HepG2 (cell line): ENCODE data around the gene LCN1. TPM values are rescaled to one million over a fixed set of nuclear protein-coding genes. Genes with fewer than 3 reads are reported as not detected.

ENCODE experiments used
- ASH2L ChIP-seq: fragments of 300-600, 200-600 bp; sonication (generic); IDR thresholded peaks from 2 replicates; pipeline ENCODE4 v1.7.0; 2017; ENCODE audit warnings: low read depth, mild to moderate bottlenecking, moderate library complexity, mixed read lengths, low read length; ENCODE audit not compliant: insufficient read length
- ATF5 ChIP-seq: sonication (generic); formaldehyde crosslinking; IDR thresholded peaks from 2 replicates; pipeline ENCODE4 v1.4.0; 2020; ENCODE audit warnings: mild to moderate bottlenecking, low read depth, missing genetic modification reagents
- ELF1 ChIP-seq: sonication (generic); formaldehyde crosslinking; IDR thresholded peaks from 2 replicates; pipeline ENCODE4 v1.4.0; 2020; ENCODE audit warnings: missing genetic modification reagents
- FOXK2 ChIP-seq: fragments of 450-650 bp; IDR thresholded peaks from 2 replicates; pipeline ENCODE4 v1.6.1; 2016
- HNRNPK ChIP-seq: fragments of 200-400 bp; formaldehyde crosslinking; IDR thresholded peaks from 2 replicates; pipeline ENCODE4 v1.6.1; 2018; ENCODE audit warnings: low read length, low read depth, moderate library complexity, mild to moderate bottlenecking; ENCODE audit not compliant: poor library complexity, severe bottlenecking
- KDM5B ChIP-seq: sonication (generic); formaldehyde crosslinking; IDR thresholded peaks from 2 replicates; pipeline ENCODE4 v1.4.0; 2020; ENCODE audit warnings: missing genetic modification reagents, mild to moderate bottlenecking, borderline replicate concordance
- LCORL ChIP-seq, 2 experiments: fragments of 450-650 bp in 1 of 2; sonication (generic) in 1 of 2; formaldehyde crosslinking in 1 of 2; IDR thresholded peaks; 2 replicates each; pipeline versions ENCODE4 v1.5.0 to v1.6.1; 2017 to 2020; ENCODE audit warnings: antibody characterized with exemption in 1 of 2, missing genetic modification reagents in 1 of 2
- NONO ChIP-seq, 2 experiments: fragments of 450-650 bp in 1 of 2; sonication (generic) in 1 of 2; formaldehyde crosslinking in 1 of 2; IDR thresholded peaks in 1 of 2; conservative IDR thresholded peaks in 1 of 2; 2 replicates each; pipeline versions ENCODE4 v1.6.1 to v1.8.0; 2017 to 2022; ENCODE audit warnings: mild to moderate bottlenecking in 1 of 2, missing genetic modification reagents in 1 of 2, moderate library complexity in 1 of 2
- ONECUT2 ChIP-seq: sonication (generic); formaldehyde crosslinking; IDR thresholded peaks from 2 replicates; pipeline ENCODE4 v1.4.0; 2020; ENCODE audit warnings: missing genetic modification reagents
- ZBTB33 ChIP-seq: sonication (generic); formaldehyde crosslinking; IDR thresholded peaks from 2 replicates; pipeline ENCODE4 v1.4.0; 2020; ENCODE audit warnings: missing genetic modification reagents
- ZFYVE20 ChIP-seq: sonication (generic); formaldehyde crosslinking; IDR thresholded peaks from 2 replicates; pipeline ENCODE4 v1.8.0; 2023; ENCODE audit warnings: low read depth, mild to moderate bottlenecking, moderate library complexity, missing genetic modification reagents, borderline replicate concordance
- ZHX1 ChIP-seq: sonication (generic); formaldehyde crosslinking; IDR thresholded peaks from 2 replicates; pipeline ENCODE4 v1.8.1; 2022; ENCODE audit warnings: low read depth, mild to moderate bottlenecking, missing genetic modification reagents
- ZNF20 ChIP-seq: sonication (generic); formaldehyde crosslinking; IDR thresholded peaks from 2 replicates; pipeline ENCODE4 v1.4.0; 2020; ENCODE audit warnings: mild to moderate bottlenecking, moderate library complexity, missing genetic modification reagents
- ZNF224 ChIP-seq: sonication (generic); formaldehyde crosslinking; IDR thresholded peaks from 2 replicates; pipeline ENCODE4 v1.5.0; 2020; ENCODE audit warnings: mild to moderate bottlenecking, missing genetic modification reagents
- ZNF225 ChIP-seq: sonication (generic); formaldehyde crosslinking; IDR thresholded peaks from 2 replicates; pipeline ENCODE4 v1.4.0; 2020; ENCODE audit warnings: mild to moderate bottlenecking, missing genetic modification reagents
- ZNF274 ChIP-seq: sonication (generic); formaldehyde crosslinking; IDR thresholded peaks from 2 replicates; pipeline ENCODE4 v1.5.1; 2020; ENCODE audit warnings: mild to moderate bottlenecking, missing genetic modification reagents
- ZNF703 ChIP-seq: sonication (generic); formaldehyde crosslinking; IDR thresholded peaks from 2 replicates; pipeline ENCODE4 v1.5.1; 2020; ENCODE audit warnings: missing genetic modification reagents, mild to moderate bottlenecking, moderate library complexity, borderline replicate concordance
- ZNF737 ChIP-seq: sonication (generic); formaldehyde crosslinking; IDR thresholded peaks from 2 replicates; pipeline ENCODE4 v1.5.0; 2020; ENCODE audit warnings: missing genetic modification reagents, mild to moderate bottlenecking, borderline replicate concordance
- ZNF773 ChIP-seq: sonication (generic); formaldehyde crosslinking; IDR thresholded peaks from 2 replicates; pipeline ENCODE4 v1.4.0; 2020; ENCODE audit warnings: missing genetic modification reagents, borderline replicate concordance
- ZNF780A ChIP-seq: sonication (generic); formaldehyde crosslinking; IDR thresholded peaks from 2 replicates; pipeline ENCODE4 v1.8.0; 2022; ENCODE audit warnings: mild to moderate bottlenecking, missing genetic modification reagents, moderate library complexity
- polyA plus RNA-seq, 8 experiments: library from polyadenylated mRNA; depleted of rRNA in 3 of 8; stranded (reverse) in 7 of 8; unstranded in 1 of 8; fragments of >200 nt; fragmentation: Illumina TruSeq in 4 of 8; extraction: Trizol in 4 of 8; gene quantifications; 2 replicates each; pipeline versions ENCODE4 v1.2.1 to v1.2.3, GENCODE V29; 2011 to 2016; ENCODE audit warnings: low read depth in 4 of 8, missing spikeins in 1 of 8, mixed read lengths in 1 of 8; ENCODE audit not compliant: insufficient read depth in 1 of 8
- total RNA-seq, 5 experiments: library from RNA; depleted of rRNA; stranded (reverse); fragments of >200 nt; fragmentation: Illumina TruSeq; extraction: Trizol; gene quantifications; 2 replicates each; pipeline ENCODE4 v1.2.3, GENCODE V29; 2016; ENCODE audit warnings: low read depth in 1 of 5

The LCN1 gene
- total and polyA plus RNA-seq, 2 of the 13 experiments (the other 11 are each of a cell fraction or from before 2014, with no cell fraction given), result not detected

- TF ChIP-seq KDM5B, result 0 out of 2 replicates have a peak, but pooled peaks have one; percentile 33
- TF ChIP-seq ASH2L, result no peak
- peak; percentile 62; the same call in 1 of the 2 replicates for TF ChIP-seq ZHX1 (CRISPR knock-in tag)
- TF ChIP-seq ZNF703, result peak; percentile 87; the same call in 1 of the 2 replicates
- no peak for TF ChIP-seq ZNF20
- TF ChIP-seq ZBTB33 (CRISPR knock-in tag), result peak; percentile 77
- TF ChIP-seq ZNF773 (CRISPR knock-in tag), result peak; percentile 58; the same call in 1 of the 2 replicates
- TF ChIP-seq HNRNPK, result peak; percentile 62
- peak; percentile 68 for TF ChIP-seq ZNF274 (CRISPR knock-in tag)
- peak; percentile 81; the same call in 1 of the 2 replicates for TF ChIP-seq ZNF224
- peak; percentile 84 for TF ChIP-seq ATF5 (CRISPR knock-in tag)
- TF ChIP-seq ELF1 (CRISPR knock-in tag), result no peak
- TF ChIP-seq ZFYVE20 (CRISPR knock-in tag), result 0 out of 2 replicates have a peak, but pooled peaks have one; percentile 25
- TF ChIP-seq ONECUT2 (CRISPR knock-in tag), result no peak
- TF ChIP-seq ZNF737 (CRISPR knock-in tag), result peak; percentile 83; the same call in 1 of the 2 replicates
- no peak for TF ChIP-seq FOXK2
- TF ChIP-seq ZNF225, result no peak
- TF ChIP-seq ZNF780A, result no peak
- TF ChIP-seq NONO (IDR thresholded peaks at IDR 0.05), result no peak
- peak; percentile 95 for TF ChIP-seq NONO (CRISPR knock-in tag; conservative IDR thresholded peaks at IDR 0.05)
- TF ChIP-seq LCORL (IDR thresholded peaks at IDR 0.05), result no peak
- TF ChIP-seq LCORL (CRISPR knock-in tag; IDR thresholded peaks at IDR 0.05), result peak; percentile 75
Observed at GRCh38 chr9:135500525-135501260, 20.5 kb upstream of the LCN1 start, which contains the start of gene MRPS2 (continued).
